Measurements from ENCODE around the gene SLC7A11.

SLC7A11 gene

GRCh38 chr4:138205531-138206233, 36.5 kb downstream of the SLC7A11 start:
- DNase-seq: no peak

GRCh38 chr4:138204507-138204906, 37.6 kb downstream of the SLC7A11 start:
- DNase-seq: no peak

- DNase-seq: no peak
These were observed 39.5 kb downstream of the SLC7A11 start for GRCh38 chr4:138202686-138203085.

- no peak for DNase-seq
These were observed 41.9 kb downstream of the SLC7A11 start for GRCh38 chr4:138200236-138200590.

- no peak for DNase-seq
These were observed 42.4 kb downstream of the SLC7A11 start for GRCh38 chr4:138199568-138200235.

- no peak for DNase-seq
These were observed 46.0 kb downstream of the SLC7A11 start for GRCh38 chr4:138196153-138196552.

- DNase-seq: no peak
These were observed 48.2 kb downstream of the SLC7A11 start for GRCh38 chr4:138193963-138194362.

- DNase-seq: no peak
These were observed 50.0 kb downstream of the SLC7A11 start for GRCh38 chr4:138192113-138192512.

GRCh38 chr4:138190452-138190858, 51.7 kb downstream of the SLC7A11 start:
- no peak for DNase-seq

GRCh38 chr4:138189206-138189605, 52.9 kb downstream of the SLC7A11 start:
- no peak for DNase-seq

GRCh38 chr4:138188406-138189084, 53.6 kb downstream of the SLC7A11 start:
- no peak for DNase-seq

GRCh38 chr4:138185859-138186645, 56.1 kb downstream of the SLC7A11 start:
- DNase-seq: no peak

- DNase-seq: no peak
These were observed 57.3 kb downstream of the SLC7A11 start for GRCh38 chr4:138184886-138185285.

GRCh38 chr4:138182838-138183426, 59.2 kb downstream of the SLC7A11 start:
- no peak for DNase-seq

GRCh38 chr4:138181287-138181686, 60.9 kb downstream of the SLC7A11 start:
- no peak for DNase-seq

GRCh38 chr4:138178566-138178965, 63.6 kb downstream of the SLC7A11 start:
- no peak for DNase-seq

- DNase-seq: no peak
These were observed 64.7 kb downstream of the SLC7A11 start for GRCh38 chr4:138177278-138177968.

GRCh38 chr4:138174981-138175794, 67.0 kb downstream of the SLC7A11 start:
- DNase-seq: no peak

GRCh38 chr4:138164208-138164607, 77.9 kb downstream of the SLC7A11 start:
- no peak for DNase-seq

- DNase-seq: no peak
These were observed 79.0 kb downstream of the SLC7A11 start for GRCh38 chr4:138163171-138163570.

- DNase-seq: no peak
These were observed 79.9 kb downstream of the SLC7A11 start for GRCh38 chr4:138162259-138162658.

Data from activated CD4-positive, alpha-beta T cell treated with anti-CD3 and anti-CD28 coated beads for 4 hours (primary cell).